GM12878 (cell line): Measurements from ENCODE around the gene TFF2.

Source experiments
- BHLHE40 ChIP-seq, 2 experiments: fragments of 450-650 bp in 1 of 2; IDR thresholded peaks; 2 replicates each; pipeline ENCODE4 v1.6.1; 2011 to 2017; ENCODE audit warnings: low read depth in 2 of 2, borderline replicate concordance in 1 of 2, improper control_type of control experiment in 1 of 2, low read length in 1 of 2, mild to moderate bottlenecking in 1 of 2
- CTCF ChIP-seq, 3 experiments: IDR thresholded peaks in 2 of 3; conservative IDR thresholded peaks in 1 of 3; 2 replicates each; pipeline ENCODE4 v1.5.1; 2011; ENCODE audit warnings: low read depth in 3 of 3, low read length in 3 of 3, mild to moderate bottlenecking in 3 of 3, control low read depth in 2 of 3, moderate library complexity in 2 of 3, inconsistent platforms in 1 of 3, mixed read lengths in 1 of 3; ENCODE audit not compliant: control insufficient read depth in 2 of 3, insufficient read depth in 1 of 3; ENCODE audit errors: extremely low read depth in 1 of 3
- ELK1 ChIP-seq: IDR thresholded peaks from 2 replicates; pipeline ENCODE4 v1.6.1; 2012; ENCODE audit warnings: low read depth, low read length, improper control_type of control experiment
- MAX ChIP-seq: IDR thresholded peaks from 2 replicates; pipeline ENCODE4 v1.6.1; 2012; ENCODE audit warnings: low read depth, low read length, improper control_type of control experiment
- POLR2A ChIP-seq: IDR thresholded peaks from 2 replicates; pipeline ENCODE4 v1.6.1; 2011; ENCODE audit warnings: low read depth, mild to moderate bottlenecking, low read length
- SMC3 ChIP-seq: IDR thresholded peaks from 2 replicates; pipeline ENCODE4 v1.6.1; 2011; ENCODE audit warnings: low read length, improper control_type of control experiment, borderline replicate concordance

- TF ChIP-seq CTCF (IDR thresholded peaks at IDR 0.05 in 2 of 3, conservative IDR thresholded peaks at IDR 0.05 in 1 of 3; ENCODE audit: control insufficient read depth in 2 of 3, extremely low read depth in 1 of 3, insufficient read depth in 1 of 3, low read depth in 3 of 3, low read length in 3 of 3) (no peak), SMC3 (no peak), POLR2A (no peak), BHLHE40 (IDR thresholded peaks at IDR 0.05; ENCODE audit: borderline replicate concordance in 1 of 2, low read depth in 2 of 2, low read length in 1 of 2) (no peak), MAX (no peak), ELK1 (no peak)
Observed at GRCh38 chr21:42308161-42308913, 42.5 kb downstream of the TFF2 start.
